Measurements from ENCODE around the gene BTBD16. TPM values are rescaled to one million over a fixed set of nuclear protein-coding genes. Genes with fewer than 3 reads are reported as not detected.

BTBD16 gene
- total RNA-seq, 4 donors from 2014 or later = 0.85 to 10.2 (median 5.1) TPM

DNA sequence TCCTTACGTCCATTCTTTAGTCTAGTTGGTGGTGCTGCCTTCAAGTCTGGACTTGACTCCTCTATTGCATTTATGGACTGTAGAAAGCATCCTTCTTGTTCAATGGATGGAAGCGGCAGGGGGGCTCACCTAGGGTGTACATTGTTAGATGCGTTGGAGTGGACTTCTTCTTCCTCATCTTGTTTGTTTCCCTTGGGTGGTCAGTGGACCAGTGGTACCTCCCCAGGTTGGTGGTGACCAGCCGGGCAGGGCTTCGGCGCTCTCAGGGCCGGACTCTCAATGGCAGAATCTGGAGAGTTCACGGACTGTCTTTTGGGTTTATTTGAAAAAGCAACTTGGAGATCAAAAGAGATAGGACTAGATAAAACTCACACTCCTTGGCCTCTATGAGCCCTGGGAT lies 6.2 kb upstream of the BTBD16 start:
- TF ChIP-seq EP300 (IDR thresholded peaks at IDR 0.05) = no peak
- 89% methylated on average over 8 of the region's 8 CpGs for WGBS
- Histone ChIP-seq H3K27ac (no peak overlapping the region), H3K4me3 (no peak overlapping the region), H3K9me3 (peaks cover 8% of the 10 kb centered on the region), H3K4me1 (no peaks in the 10 kb centered on the region), H3K36me3 (peaks cover 29% of the 10 kb centered on the region), H3K27me3 (no peaks in the 10 kb centered on the region)
- DNase-seq (ENCODE audit: low spot score in 2 of 2) = peak; percentile 24 to 52

GRCh38 chr10:122265896-122266295 lies 5.2 kb upstream of the BTBD16 start:
- H3K36me3 ChIP-seq = peaks cover 29% of the 10 kb centered on the region
- H3K27ac ChIP-seq = no peak overlapping the region
- H3K9me3 ChIP-seq = peaks cover 8% of the 10 kb centered on the region
- H3K4me1 ChIP-seq = no peaks in the 10 kb centered on the region
- no peaks in the 10 kb centered on the region for H3K27me3 ChIP-seq
- H3K4me3 ChIP-seq = no peak overlapping the region
- peak; percentile 7 to 49 for DNase-seq (ENCODE audit: low spot score in 2 of 2)
- TF ChIP-seq CTCF (IDR thresholded peaks at IDR 0.05) (no peak), EP300 (IDR thresholded peaks at IDR 0.05) (no peak), POLR2A (IDR thresholded peaks at IDR 0.05) (no peak), POLR2AphosphoS5 (IDR thresholded peaks at IDR 0.05) (no peak)
- WGBS = 87% methylated on average over 6 of the region's 6 CpGs

GRCh38 chr10:122267849-122268737 lies 3.0 kb upstream of the BTBD16 start:
- peaks cover 25% of the 10 kb centered on the region for H3K36me3 ChIP-seq
- no peak for TF ChIP-seq EP300 (IDR thresholded peaks at IDR 0.05)
- TF ChIP-seq CTCF (IDR thresholded peaks at IDR 0.05) = peak; percentile 48 to 89
- H3K27ac ChIP-seq = no peak overlapping the region
- no peaks in the 10 kb centered on the region for H3K27me3 ChIP-seq
- 68% methylated on average over 10 of the region's 14 CpGs for WGBS
- H3K9me3 ChIP-seq = no peaks in the 10 kb centered on the region
- H3K4me1 ChIP-seq = no peaks in the 10 kb centered on the region
- DNase-seq (ENCODE audit: low spot score in 2 of 2) = peak; percentile 52 to 81
- no peak overlapping the region for H3K4me3 ChIP-seq

DNA sequence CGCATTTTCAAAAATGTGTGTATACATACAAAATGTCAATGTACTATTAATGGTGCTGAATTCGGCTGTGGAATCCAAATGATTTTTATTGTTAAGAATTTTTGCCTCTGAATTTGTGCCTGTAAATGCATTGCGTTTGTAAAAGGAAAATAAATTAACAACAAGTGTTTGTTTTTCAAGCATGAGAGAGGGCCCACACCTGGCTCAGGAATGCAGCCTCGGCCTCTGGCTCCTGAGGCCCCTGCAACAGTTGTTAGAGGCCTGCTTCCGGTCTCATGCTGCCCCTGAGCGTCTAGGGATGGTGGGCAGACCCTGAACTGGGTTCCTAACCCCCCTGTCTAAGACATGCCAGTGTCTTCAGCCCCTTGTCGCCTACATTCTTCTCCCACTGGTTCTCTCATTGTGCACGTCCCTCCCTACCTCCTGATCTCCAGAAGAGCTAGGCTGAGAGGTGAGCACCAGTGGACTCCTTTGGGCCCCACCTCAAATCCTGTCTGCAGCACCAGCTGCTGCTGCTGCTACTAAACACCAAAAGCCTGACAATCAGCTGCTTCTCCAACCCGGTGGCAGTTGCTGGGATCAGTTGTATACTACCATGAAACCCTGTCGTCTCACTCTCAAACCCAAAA lies 1.9 kb upstream of the BTBD16 start:
- DNase-seq (ENCODE audit: low spot score in 2 of 2) = peak; percentile 15 to 20
- Histone ChIP-seq H3K36me3 (peaks cover 25% of the 10 kb centered on the region), H3K27ac (no peak overlapping the region), H3K4me1 (no peaks in the 10 kb centered on the region), H3K4me3 (no peak overlapping the region), H3K27me3 (no peaks in the 10 kb centered on the region), H3K9me3 (no peaks in the 10 kb centered on the region)
- 78% methylated on average over 10 of the region's 10 CpGs for WGBS
- TF ChIP-seq CTCF (IDR thresholded peaks at IDR 0.05) (no peak), POLR2AphosphoS5 (IDR thresholded peaks at IDR 0.05) (no peak), EP300 (IDR thresholded peaks at IDR 0.05) (no peak), POLR2A (IDR thresholded peaks at IDR 0.05) (no peak)

GRCh38 chr10:122273966-122274545 lies 3.0 kb downstream of the BTBD16 start:
- H3K4me3 ChIP-seq = no peak overlapping the region
- DNase-seq (ENCODE audit: low spot score in 2 of 2) = peak; percentile 24 to 56
- H3K9me3 ChIP-seq = no peaks in the 10 kb centered on the region
- no peaks in the 10 kb centered on the region for H3K4me1 ChIP-seq
- H3K27ac ChIP-seq = no peak overlapping the region
- H3K36me3 ChIP-seq = peaks cover 8% of the 10 kb centered on the region
- WGBS = 81% methylated on average over 10 of the region's 10 CpGs
- no peak for TF ChIP-seq EP300 (IDR thresholded peaks at IDR 0.05)
- TF ChIP-seq CTCF (IDR thresholded peaks at IDR 0.05) = no peak
- no peak for TF ChIP-seq POLR2A (IDR thresholded peaks at IDR 0.05)
- no peak for TF ChIP-seq POLR2AphosphoS5 (IDR thresholded peaks at IDR 0.05)
- no peaks in the 10 kb centered on the region for H3K27me3 ChIP-seq
